Mesothelial cell of epicardium (in vitro differentiated cells): Measurements from ENCODE around the gene TEX2. TPM values are rescaled to one million over a fixed set of nuclear protein-coding genes. Genes with fewer than 3 reads are reported as not detected.
A peak's percentile ranks its signal among the peaks of the same experiment; 100 is the strongest.

Source experiments
- DNase-seq, 2 experiments: peaks; one replicate each; pipeline ENCODE4 v3.0.0; 2021; ENCODE audit warnings: low spot score in 2 of 2; ENCODE audit not compliant: unreplicated experiment in 2 of 2
- H3K27ac Mint-ChIP-seq: 2 replicates; pipeline ENCODE4 v1.8.0; 2021; ENCODE audit warnings: mixed read lengths
- H3K27me3 Mint-ChIP-seq: 2 replicates; pipeline ENCODE4 v1.8.0; 2021; ENCODE audit warnings: low read depth, mixed read lengths
- H3K36me3 Mint-ChIP-seq: 2 replicates; pipeline ENCODE4 v1.8.0; 2021; ENCODE audit warnings: mixed read lengths
- H3K4me1 Mint-ChIP-seq: 2 replicates; pipeline ENCODE4 v1.8.0; 2021; ENCODE audit warnings: mixed read lengths
- H3K4me3 Mint-ChIP-seq: 2 replicates; pipeline ENCODE4 v1.8.0; 2021; ENCODE audit warnings: mild to moderate bottlenecking, moderate library complexity, mixed read lengths
- H3K9me3 Mint-ChIP-seq: 2 replicates; pipeline ENCODE4 v1.8.0; 2021; ENCODE audit warnings: mixed read lengths
- CTCF ChIP-seq: fragments of 200-600 bp; sonication (generic); IDR thresholded peaks from one replicate; pipeline ENCODE4 v1.5.0; 2021; ENCODE audit warnings: antibody characterized with exemption; ENCODE audit not compliant: unreplicated experiment
- total RNA-seq: library from RNA; stranded (reverse); gene quantifications from 3 replicates; pipeline ENCODE4 v1.2.1, GENCODE V29; 2021

Gene TEX2
- total RNA-seq, 1 donor from 2014 or later: 27.1 TPM

- Mint-ChIP-seq H3K4me1 (peaks cover 28% of the 10 kb centered on the region), H3K9me3 (no peaks in the 10 kb centered on the region), H3K27me3 (no peaks in the 10 kb centered on the region), H3K36me3 (peaks cover 3% of the 10 kb centered on the region), H3K27ac (peak overlapping the region; percentile 87), H3K4me3 (no peak overlapping the region)
- TF ChIP-seq CTCF: no peak
- no peak for DNase-seq
Observed at GRCh38 chr17:64229815-64230728, 33.0 kb downstream of the TEX2 start.

- no peak for TF ChIP-seq CTCF
- Mint-ChIP-seq H3K4me1 (peaks cover 28% of the 10 kb centered on the region), H3K36me3 (no peaks in the 10 kb centered on the region), H3K27ac (no peak overlapping the region), H3K27me3 (no peaks in the 10 kb centered on the region), H3K9me3 (peaks cover 8% of the 10 kb centered on the region), H3K4me3 (no peak overlapping the region)
- no peak for DNase-seq
Observed at GRCh38 chr17:64226132-64226531, 36.9 kb downstream of the TEX2 start.

- H3K36me3 Mint-ChIP-seq: peaks cover 5% of the 10 kb centered on the region
- no peaks in the 10 kb centered on the region for H3K27me3 Mint-ChIP-seq
- H3K4me3 Mint-ChIP-seq: no peak overlapping the region
- no peak for TF ChIP-seq CTCF
- no peak for DNase-seq
- no peak overlapping the region for H3K27ac Mint-ChIP-seq
- peaks cover 21% of the 10 kb centered on the region for H3K4me1 Mint-ChIP-seq
- H3K9me3 Mint-ChIP-seq: peaks cover 13% of the 10 kb centered on the region
Observed at GRCh38 chr17:64225410-64225809, 37.6 kb downstream of the TEX2 start.

GRCh38 chr17:64223931-64224629 lies 39.0 kb downstream of the TEX2 start:
- H3K27ac Mint-ChIP-seq: peak overlapping the region; percentile 43
- H3K9me3 Mint-ChIP-seq: peaks cover 24% of the 10 kb centered on the region
- DNase-seq: no peak
- H3K27me3 Mint-ChIP-seq: no peaks in the 10 kb centered on the region
- no peak for TF ChIP-seq CTCF
- H3K4me3 Mint-ChIP-seq: no peak overlapping the region
- peaks cover 13% of the 10 kb centered on the region for H3K4me1 Mint-ChIP-seq
- H3K36me3 Mint-ChIP-seq: peaks cover 13% of the 10 kb centered on the region

- H3K4me3 Mint-ChIP-seq: no peak overlapping the region
- no peak for DNase-seq
- H3K27ac Mint-ChIP-seq: no peak overlapping the region
- TF ChIP-seq CTCF: no peak
- H3K36me3 Mint-ChIP-seq: peaks cover 13% of the 10 kb centered on the region
- no peaks in the 10 kb centered on the region for H3K27me3 Mint-ChIP-seq
- H3K9me3 Mint-ChIP-seq: peaks cover 24% of the 10 kb centered on the region
- H3K4me1 Mint-ChIP-seq: peaks cover 13% of the 10 kb centered on the region
Observed at GRCh38 chr17:64223283-64223682, 39.8 kb downstream of the TEX2 start.
